ENCODE measurements around the gene SCGN.

DNA sequence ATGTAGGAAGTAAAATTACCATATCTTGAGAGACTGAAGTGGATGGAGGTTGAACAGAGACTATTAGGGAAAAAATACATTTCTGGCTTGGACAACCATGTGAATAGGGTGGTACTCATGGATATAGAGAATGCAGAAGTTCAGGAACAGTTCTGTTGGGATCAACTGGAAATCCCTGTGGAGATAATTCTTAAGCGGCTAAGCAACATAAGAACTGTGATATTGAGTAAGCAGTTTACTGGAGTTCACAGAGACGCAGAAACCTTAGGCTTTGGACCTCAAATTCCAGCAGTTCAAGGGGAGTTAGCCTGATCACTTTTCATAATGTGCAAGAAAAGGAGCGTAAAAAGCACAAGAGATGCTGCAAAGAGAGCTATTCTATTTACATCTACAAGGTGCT is 78.9 kb downstream of the SCGN start:
- TF ChIP-seq, protein P1, sequence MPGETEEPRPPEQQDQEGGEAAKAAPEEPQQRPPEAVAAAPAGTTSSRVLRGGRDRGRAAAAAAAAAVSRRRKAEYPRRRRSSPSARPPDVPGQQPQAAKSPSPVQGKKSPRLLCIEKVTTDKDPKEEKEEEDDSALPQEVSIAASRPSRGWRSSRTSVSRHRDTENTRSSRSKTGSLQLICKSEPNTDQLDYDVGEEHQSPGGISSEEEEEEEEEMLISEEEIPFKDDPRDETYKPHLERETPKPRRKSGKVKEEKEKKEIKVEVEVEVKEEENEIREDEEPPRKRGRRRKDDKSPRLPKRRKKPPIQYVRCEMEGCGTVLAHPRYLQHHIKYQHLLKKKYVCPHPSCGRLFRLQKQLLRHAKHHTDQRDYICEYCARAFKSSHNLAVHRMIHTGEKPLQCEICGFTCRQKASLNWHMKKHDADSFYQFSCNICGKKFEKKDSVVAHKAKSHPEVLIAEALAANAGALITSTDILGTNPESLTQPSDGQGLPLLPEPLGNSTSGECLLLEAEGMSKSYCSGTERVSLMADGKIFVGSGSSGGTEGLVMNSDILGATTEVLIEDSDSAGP (CRISPR knock-in tag; IDR thresholded peaks at IDR 0.05), result no peak
- TF ChIP-seq YY1 (IDR thresholded peaks at IDR 0.05; ENCODE audit: borderline replicate concordance in 1 of 3, control insufficient read depth in 1 of 3, extremely low read depth in 1 of 3, insufficient read depth in 3 of 3, insufficient read length in 1 of 3, insufficient replicate concordance in 2 of 3, low read depth in 1 of 3, low read length in 2 of 3), result no peak
- TF ChIP-seq SMC3 (conservative IDR thresholded peaks at IDR 0.05; ENCODE audit: insufficient read depth, low read depth, low read length), result no peak
- TF ChIP-seq ZBTB7A (IDR thresholded peaks at IDR 0.05; ENCODE audit: borderline replicate concordance, control insufficient read depth, low read depth, low read length), result no peak
- TF ChIP-seq, protein P2, sequence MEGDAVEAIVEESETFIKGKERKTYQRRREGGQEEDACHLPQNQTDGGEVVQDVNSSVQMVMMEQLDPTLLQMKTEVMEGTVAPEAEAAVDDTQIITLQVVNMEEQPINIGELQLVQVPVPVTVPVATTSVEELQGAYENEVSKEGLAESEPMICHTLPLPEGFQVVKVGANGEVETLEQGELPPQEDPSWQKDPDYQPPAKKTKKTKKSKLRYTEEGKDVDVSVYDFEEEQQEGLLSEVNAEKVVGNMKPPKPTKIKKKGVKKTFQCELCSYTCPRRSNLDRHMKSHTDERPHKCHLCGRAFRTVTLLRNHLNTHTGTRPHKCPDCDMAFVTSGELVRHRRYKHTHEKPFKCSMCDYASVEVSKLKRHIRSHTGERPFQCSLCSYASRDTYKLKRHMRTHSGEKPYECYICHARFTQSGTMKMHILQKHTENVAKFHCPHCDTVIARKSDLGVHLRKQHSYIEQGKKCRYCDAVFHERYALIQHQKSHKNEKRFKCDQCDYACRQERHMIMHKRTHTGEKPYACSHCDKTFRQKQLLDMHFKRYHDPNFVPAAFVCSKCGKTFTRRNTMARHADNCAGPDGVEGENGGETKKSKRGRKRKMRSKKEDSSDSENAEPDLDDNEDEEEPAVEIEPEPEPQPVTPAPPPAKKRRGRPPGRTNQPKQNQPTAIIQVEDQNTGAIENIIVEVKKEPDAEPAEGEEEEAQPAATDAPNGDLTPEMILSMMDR (IDR thresholded peaks at IDR 0.05 in 2 of 3, conservative IDR thresholded peaks at IDR 0.05 in 1 of 3; ENCODE audit: insufficient read depth in 2 of 3, low read depth in 1 of 3, low read length in 3 of 3), result no peak

Measured in K562 (cell line).